AG04449 (cell line): ENCODE data around the gene RABGGTA.

Experiments
- CTCF ChIA-PET: fragments of 350-600 bp; formaldehyde crosslinking; extraction: SDS; loops from one replicate; lab custom pipeline; 2021; ENCODE audit warnings: antibody characterized with exemption; lab: Yijun Ruan, JAX
- POLR2A ChIA-PET: fragments of 400-600, 350-600 bp; formaldehyde crosslinking; extraction: SDS; loops from one replicate; lab custom pipeline; 2020; ENCODE audit warnings: antibody characterized with exemption, inconsistent platforms; lab: Yijun Ruan, JAX
- DNase-seq: peaks from one replicate; pipeline ENCODE4 v3.0.0-alpha.2; 2010; ENCODE audit warnings: low read depth, low spot score
- H3K4me3 ChIP-seq: 2 replicates; pipeline ENCODE4 v1.5.1; 2011; ENCODE audit warnings: low read depth, mild to moderate bottlenecking, control low read depth, low read length
- TF ChIP-seq, protein P1 (sequence below): IDR thresholded peaks from one replicate; pipeline ENCODE4 v1.5.1; 2011; ENCODE audit warnings: mild to moderate bottlenecking, moderate library complexity, low read length, control low read depth, inconsistent platforms; ENCODE audit not compliant: insufficient read depth; ENCODE audit errors: missing control alignments

Gene RABGGTA

DNA sequence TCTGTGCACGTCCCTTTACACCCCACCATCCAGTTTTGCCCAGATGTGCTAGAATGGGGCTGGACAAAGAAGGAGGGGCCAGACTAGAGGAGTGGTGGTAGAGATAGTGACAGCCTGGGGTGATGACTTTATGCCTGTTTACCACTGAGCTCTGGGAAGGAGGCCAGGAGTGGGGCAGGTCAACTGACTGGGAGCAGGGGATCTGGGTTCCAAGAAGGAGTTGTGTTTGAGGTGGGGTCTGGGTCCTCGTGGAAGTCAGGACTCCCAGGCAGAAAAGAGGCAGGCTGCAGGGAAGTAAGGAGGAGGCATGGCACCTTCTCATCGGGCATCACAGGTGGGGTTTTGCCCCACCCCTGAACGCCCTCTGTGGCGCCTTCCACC is 38.9 kb upstream of the RABGGTA start:
- POLR2A ChIA-PET: no interaction called here

DNA sequence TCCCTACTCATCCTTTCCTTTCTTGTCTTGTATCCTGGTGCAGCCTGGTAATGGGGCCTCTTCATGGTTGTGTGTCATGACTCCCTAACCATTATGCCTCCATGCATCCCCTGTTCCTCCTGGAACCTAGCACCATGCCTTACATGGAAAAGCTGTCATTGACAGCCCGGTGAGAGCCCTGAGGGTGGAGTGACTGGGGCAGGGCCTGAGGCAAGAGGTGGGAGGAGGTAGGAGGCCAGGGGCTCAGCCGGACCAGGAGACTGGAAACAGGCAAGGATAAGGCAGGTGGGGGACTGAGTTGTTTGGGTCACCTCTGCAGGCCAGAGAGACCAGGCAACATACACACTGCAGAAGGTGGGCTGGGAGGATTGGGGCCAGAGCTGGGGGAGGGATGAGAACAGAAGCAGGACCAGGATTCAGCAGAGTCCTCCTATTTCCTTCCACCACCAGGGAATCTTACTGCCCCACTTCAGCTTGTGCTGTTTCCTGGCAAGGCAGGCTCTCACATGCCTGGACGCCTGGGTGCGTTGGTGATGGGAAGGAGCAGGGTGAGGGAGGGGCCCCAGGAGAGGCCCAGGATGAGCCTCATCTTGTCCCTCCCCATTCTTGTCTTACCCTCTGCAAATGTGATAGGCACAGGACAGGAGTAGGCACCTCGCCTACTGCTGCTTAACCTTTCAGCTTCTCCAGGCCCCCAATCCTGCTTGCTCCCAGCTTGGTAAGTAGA is 38.3 kb upstream of the RABGGTA start, which contains the start of gene LTB4R2:
Gene LTB4R2, plus strand, starts transcription at position 603 of the 727 bp plus-strand sequence. CDS start 525 bp downstream, outside the sequence.
- DNase-seq: no peak
- POLR2A ChIA-PET: interaction anchor here (0.7 to 1.5 kb wide), 2 partner anchors 67 to 121 kb away, joined by 3 to 8 read pairs; no protein-coding TSS in a partner anchor
- TF ChIP-seq, protein P1, sequence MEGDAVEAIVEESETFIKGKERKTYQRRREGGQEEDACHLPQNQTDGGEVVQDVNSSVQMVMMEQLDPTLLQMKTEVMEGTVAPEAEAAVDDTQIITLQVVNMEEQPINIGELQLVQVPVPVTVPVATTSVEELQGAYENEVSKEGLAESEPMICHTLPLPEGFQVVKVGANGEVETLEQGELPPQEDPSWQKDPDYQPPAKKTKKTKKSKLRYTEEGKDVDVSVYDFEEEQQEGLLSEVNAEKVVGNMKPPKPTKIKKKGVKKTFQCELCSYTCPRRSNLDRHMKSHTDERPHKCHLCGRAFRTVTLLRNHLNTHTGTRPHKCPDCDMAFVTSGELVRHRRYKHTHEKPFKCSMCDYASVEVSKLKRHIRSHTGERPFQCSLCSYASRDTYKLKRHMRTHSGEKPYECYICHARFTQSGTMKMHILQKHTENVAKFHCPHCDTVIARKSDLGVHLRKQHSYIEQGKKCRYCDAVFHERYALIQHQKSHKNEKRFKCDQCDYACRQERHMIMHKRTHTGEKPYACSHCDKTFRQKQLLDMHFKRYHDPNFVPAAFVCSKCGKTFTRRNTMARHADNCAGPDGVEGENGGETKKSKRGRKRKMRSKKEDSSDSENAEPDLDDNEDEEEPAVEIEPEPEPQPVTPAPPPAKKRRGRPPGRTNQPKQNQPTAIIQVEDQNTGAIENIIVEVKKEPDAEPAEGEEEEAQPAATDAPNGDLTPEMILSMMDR: no peak
- CTCF ChIA-PET: interaction anchor here (0.8 to 37.5 kb wide), 16 partner anchors 5 to 252 kb away, joined by 3 to 688 read pairs (median 8); partner anchors contain the start of genes ADCY4, CBLN3, CIDEB and DHRS1
- H3K4me3 ChIP-seq: peak within 1 kb of the TSS; percentile 33

More for the DNA sequence above, 38.9 kb upstream of the RABGGTA start:
- CTCF ChIA-PET: interaction anchor here (0.7 to 37.5 kb wide), 13 partner anchors 6 to 174 kb away, joined by 3 to 688 read pairs (median 3); partner anchors contain the start of genes ADCY4, CBLN3, CIDEB and DHRS1
- H3K4me3 ChIP-seq: no peak overlapping the region; the same call in 1 of the 2 replicates
- TF ChIP-seq, protein P1: no peak
- DNase-seq: no peak

DNA sequence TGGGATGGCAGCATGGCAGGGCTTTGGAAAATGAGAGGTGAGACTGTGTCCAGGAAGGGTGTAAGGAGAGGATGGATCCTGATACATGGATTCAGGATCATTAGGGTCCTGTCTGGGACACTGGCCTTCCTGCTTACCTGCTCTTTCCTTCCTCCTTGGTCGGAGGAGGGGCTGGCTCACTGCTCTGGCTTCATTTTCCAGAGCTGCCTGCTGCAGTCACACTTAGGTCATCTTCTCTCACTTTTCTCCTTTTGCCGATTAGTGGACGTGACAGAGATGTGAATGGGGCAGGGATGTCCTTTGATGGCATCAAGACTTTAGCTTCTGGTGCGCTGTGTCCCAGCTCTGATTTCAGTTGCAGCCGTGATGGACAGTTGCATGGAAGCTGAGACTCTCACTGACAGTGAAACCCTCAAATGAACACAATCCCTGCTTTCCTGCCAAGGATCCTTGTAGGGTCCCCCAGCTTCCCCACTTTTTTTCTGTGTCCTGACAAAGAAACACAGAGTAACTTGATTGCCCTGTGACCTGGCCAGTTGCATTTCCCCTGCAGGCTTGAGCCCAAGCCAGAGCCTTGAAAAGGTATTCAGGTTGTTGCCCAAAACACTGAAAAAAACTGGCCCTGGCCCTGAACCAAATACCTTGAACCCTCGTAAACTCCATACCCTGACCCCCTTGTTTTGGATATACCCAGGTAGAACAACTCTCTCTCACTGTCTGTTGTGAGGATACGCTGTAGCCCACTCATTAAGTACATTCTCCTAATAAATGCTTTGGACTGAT is 37.1 kb upstream of the RABGGTA start:
- TF ChIP-seq, protein P1: no peak
- no peak for DNase-seq
- POLR2A ChIA-PET: interaction anchor here (0.7 to 1.7 kb wide), 8 partner anchors 9 to 194 kb away, joined by 3 to 8 read pairs (median 4); partner anchors contain the start of genes DCAF11, DHRS1, NOP9 and NRL
- H3K4me3 ChIP-seq: no peak overlapping the region
- CTCF ChIA-PET: interaction anchor here (0.6 to 37.5 kb wide), 64 partner anchors 4 to 294 kb away, joined by 3 to 688 read pairs (median 5); partner anchors contain the start of genes ADCY4, CBLN3, CHMP4A and CIDEB

DNA sequence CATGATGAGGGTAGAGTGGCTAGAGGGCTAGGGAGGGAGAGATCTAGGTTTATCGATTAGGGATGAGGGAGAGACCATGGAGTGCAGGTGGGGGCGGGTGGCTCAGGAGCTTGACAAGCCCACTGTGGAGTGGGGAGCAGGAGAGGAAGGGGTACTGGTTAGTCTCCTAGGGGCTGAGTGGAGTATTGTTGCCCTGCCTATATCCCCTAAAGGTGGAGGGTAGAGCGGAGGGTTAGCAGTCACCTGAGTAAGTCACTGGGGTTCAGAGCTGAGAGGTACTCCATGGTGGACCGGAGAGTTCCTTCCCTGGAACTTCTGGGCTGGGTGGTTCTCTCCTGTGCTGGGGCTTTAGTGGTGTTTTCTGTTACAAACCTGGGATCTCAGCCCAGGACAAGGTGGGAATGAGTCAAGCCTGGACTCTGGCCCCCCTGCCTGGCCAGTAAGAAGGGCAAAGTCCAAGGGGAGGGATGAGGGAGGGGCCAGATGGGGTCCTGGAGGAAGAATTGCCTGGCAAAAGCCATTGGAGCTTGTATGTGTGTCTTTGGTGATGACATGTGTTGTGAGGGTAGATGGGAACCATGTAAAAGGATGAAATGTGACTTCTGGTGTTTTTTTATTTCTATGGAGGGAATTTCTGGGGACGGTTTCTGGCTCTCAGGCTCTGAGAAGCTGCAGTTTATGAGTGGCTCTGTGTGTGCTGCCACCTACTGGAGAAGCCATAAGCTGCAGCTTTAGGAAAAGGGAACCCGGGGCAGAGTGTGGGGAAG is 36.4 kb upstream of the RABGGTA start, which contains the start of gene CIDEB:
Gene CIDEB, minus strand, starts transcription at position 403 of the 767 bp plus-strand sequence. Its CDS starts 119 bp downstream, at position 284.
- DNase-seq: no peak
- H3K4me3 ChIP-seq: no peak within 1 kb of the TSS
- ChIA-PET CTCF (interaction anchor here (0.6 to 37.5 kb wide), 70 partner anchors 3 to 293 kb away, joined by 3 to 688 read pairs (median 5); partner anchors contain the start of genes ADCY4, CBLN3, CHMP4A and CIDEB), POLR2A (interaction anchor here (0.7 to 1.7 kb wide), 7 partner anchors 8 to 193 kb away, joined by 3 to 8 read pairs (median 4); partner anchors contain the start of genes DCAF11, DHRS1, NOP9 and NRL)
- TF ChIP-seq, protein P1: peak; percentile 88

DNA sequence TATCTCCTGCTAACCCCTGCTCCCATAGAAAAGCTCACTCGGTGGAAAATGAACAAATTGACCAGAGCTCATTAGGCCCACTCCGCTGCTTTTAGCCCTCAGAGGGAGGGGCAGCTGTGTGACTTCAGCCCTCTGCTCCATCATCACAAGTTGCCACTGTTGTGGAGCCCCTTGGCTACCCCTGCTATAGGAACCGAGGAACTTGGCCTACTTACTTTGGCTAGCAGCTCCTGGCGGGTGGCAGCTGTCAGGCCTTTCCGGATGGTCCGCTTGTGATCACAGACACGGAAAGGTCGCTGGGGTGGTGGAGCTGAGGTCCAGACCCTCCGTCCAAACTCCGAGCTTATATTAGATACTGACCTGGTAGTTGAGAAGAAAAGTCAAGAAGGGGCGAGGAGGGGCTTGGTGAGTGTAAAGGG is 35.8 kb upstream of the RABGGTA start:
- CTCF ChIA-PET: interaction anchor here (0.7 to 37.5 kb wide), 40 partner anchors 3 to 250 kb away, joined by 3 to 688 read pairs (median 6); partner anchors contain the start of genes ADCY4, CBLN3, CIDEB and DCAF11
- POLR2A ChIA-PET: interaction anchor here (1.7 kb wide), 1 partner anchor 64 kb away, joined by 7 read pairs; the partner anchor contains the start of gene TINF2

More for the DNA sequence above, 35.8 kb upstream of the RABGGTA start:
- no peak for DNase-seq
- TF ChIP-seq, protein P1: no peak
- H3K4me3 ChIP-seq: no peak overlapping the region
